Activated CD8-positive, alpha-beta T cell treated with anti-CD3 and anti-CD28 coated beads for 36 hours (primary cell): ENCODE measurements around the gene SNURF. TPM values are rescaled to one million over a fixed set of nuclear protein-coding genes. Genes with fewer than 3 reads are reported as not detected.

Experiments
- ATAC-seq: fragments of 200-7000 bp; cut with Tn5 transposase; one replicate; pipeline ENCODE4 v1.10.0; 2021; ENCODE audit warnings: mild to moderate bottlenecking, moderate library complexity
- CTCF ChIA-PET: fragments of 350-600 bp; sonication (Branson Sonifier 250); formaldehyde crosslinking; loops from one replicate; lab custom pipeline; 2021; ENCODE audit warnings: antibody characterized with exemption; lab: Charles Lee
- POLR2A ChIA-PET: fragments of 350-600 bp; sonication (Branson Sonifier 250); formaldehyde crosslinking; loops from one replicate; lab custom pipeline; 2021; ENCODE audit warnings: antibody characterized with exemption; lab: Charles Lee
- DNase-seq: peaks from one replicate; pipeline ENCODE4 v3.0.0-alpha.2; 2020
- H3K27ac Mint-ChIP-seq: one replicate; pipeline ENCODE4 v1.8.0; 2021; ENCODE audit warnings: mild to moderate bottlenecking, mixed read lengths
- H3K27me3 Mint-ChIP-seq: one replicate; pipeline ENCODE4 v1.8.0; 2021; ENCODE audit warnings: mixed read lengths
- H3K36me3 Mint-ChIP-seq: one replicate; pipeline ENCODE4 v1.8.0; 2021; ENCODE audit warnings: low read depth, mixed read lengths
- H3K4me1 Mint-ChIP-seq: one replicate; pipeline ENCODE4 v1.8.0; 2021; ENCODE audit warnings: low read depth, mixed read lengths
- H3K4me3 Mint-ChIP-seq: one replicate; pipeline ENCODE4 v1.8.0; 2021; ENCODE audit warnings: mild to moderate bottlenecking, moderate library complexity, mixed read lengths
- H3K9me3 Mint-ChIP-seq: one replicate; pipeline ENCODE4 v1.8.0; 2021; ENCODE audit warnings: mixed read lengths
- intact Hi-C: fragments of 100-400 bp; cut with micrococcal nuclease; formaldehyde crosslinking; loops from one replicate; pipeline ENCODE4 v1.10.0; 2022
- total RNA-seq, 2 experiments: library from RNA; stranded (reverse); gene quantifications; one replicate each; pipeline ENCODE4 v1.2.3, GENCODE V29; 2021
- TF ChIP-seq, protein P1 (sequence below): fragments of 200-600 bp; IDR thresholded peaks from one replicate; pipeline ENCODE4 v1.8.0; 2022; ENCODE audit warnings: antibody characterized with exemption, mild to moderate bottlenecking

Gene SNURF
- total RNA-seq, 2 experiments from 2014 or later: 16.7 to 17.8 TPM

DNA sequence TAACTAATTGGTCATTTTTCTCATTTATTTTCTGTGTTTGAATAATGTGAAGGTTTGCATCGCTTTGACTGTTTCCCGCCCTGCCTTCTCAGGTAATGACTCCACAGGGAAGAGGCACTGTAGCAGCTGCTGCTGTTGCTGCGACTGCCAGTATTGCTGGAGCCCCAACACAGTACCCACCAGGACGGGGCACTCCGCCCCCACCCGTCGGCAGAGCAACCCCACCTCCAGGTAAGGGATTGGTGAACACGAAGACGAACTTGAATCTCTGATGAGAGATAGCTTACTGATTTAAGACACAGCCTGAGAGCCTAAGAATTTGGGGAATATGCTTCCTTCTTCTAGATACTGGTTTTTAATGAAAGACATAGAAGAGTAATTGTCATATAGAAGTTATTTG is 22.9 kb downstream of the SNURF start:
- H3K9me3 Mint-ChIP-seq: peaks cover 49% of the 10 kb centered on the region
- no peak overlapping the region for H3K27ac Mint-ChIP-seq
- H3K4me1 Mint-ChIP-seq: no peaks in the 10 kb centered on the region
- ChIA-PET CTCF (no interaction called here), POLR2A (no interaction called here)
- ATAC-seq: no peak
- peaks cover 90% of the 10 kb centered on the region for H3K36me3 Mint-ChIP-seq
- no peak overlapping the region for H3K4me3 Mint-ChIP-seq
- TF ChIP-seq, protein P1, sequence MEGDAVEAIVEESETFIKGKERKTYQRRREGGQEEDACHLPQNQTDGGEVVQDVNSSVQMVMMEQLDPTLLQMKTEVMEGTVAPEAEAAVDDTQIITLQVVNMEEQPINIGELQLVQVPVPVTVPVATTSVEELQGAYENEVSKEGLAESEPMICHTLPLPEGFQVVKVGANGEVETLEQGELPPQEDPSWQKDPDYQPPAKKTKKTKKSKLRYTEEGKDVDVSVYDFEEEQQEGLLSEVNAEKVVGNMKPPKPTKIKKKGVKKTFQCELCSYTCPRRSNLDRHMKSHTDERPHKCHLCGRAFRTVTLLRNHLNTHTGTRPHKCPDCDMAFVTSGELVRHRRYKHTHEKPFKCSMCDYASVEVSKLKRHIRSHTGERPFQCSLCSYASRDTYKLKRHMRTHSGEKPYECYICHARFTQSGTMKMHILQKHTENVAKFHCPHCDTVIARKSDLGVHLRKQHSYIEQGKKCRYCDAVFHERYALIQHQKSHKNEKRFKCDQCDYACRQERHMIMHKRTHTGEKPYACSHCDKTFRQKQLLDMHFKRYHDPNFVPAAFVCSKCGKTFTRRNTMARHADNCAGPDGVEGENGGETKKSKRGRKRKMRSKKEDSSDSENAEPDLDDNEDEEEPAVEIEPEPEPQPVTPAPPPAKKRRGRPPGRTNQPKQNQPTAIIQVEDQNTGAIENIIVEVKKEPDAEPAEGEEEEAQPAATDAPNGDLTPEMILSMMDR: no peak
- intact Hi-C loops: no loop called here
- H3K27me3 Mint-ChIP-seq: no peaks in the 10 kb centered on the region
- no peak for DNase-seq

GRCh38 chr15:24985224-24985623 is 30.4 kb downstream of the SNURF start:
- no peaks in the 10 kb centered on the region for H3K27me3 Mint-ChIP-seq
- peaks cover 88% of the 10 kb centered on the region for H3K36me3 Mint-ChIP-seq
- H3K4me1 Mint-ChIP-seq: no peaks in the 10 kb centered on the region
- peaks cover 54% of the 10 kb centered on the region for H3K9me3 Mint-ChIP-seq
- ATAC-seq (no peak), DNase-seq (no peak)
- TF ChIP-seq, protein P1: no peak
- ChIA-PET POLR2A (no interaction called here), CTCF (no interaction called here)
- no peak overlapping the region for H3K4me3 Mint-ChIP-seq
- intact Hi-C loops: no loop called here
- H3K27ac Mint-ChIP-seq: no peak overlapping the region

- Mint-ChIP-seq H3K36me3 (peaks cover 90% of the 10 kb centered on the region), H3K4me1 (no peaks in the 10 kb centered on the region), H3K9me3 (peaks cover 60% of the 10 kb centered on the region), H3K27ac (no peak overlapping the region), H3K27me3 (no peaks in the 10 kb centered on the region), H3K4me3 (no peak overlapping the region)
- ATAC-seq (no peak), DNase-seq (no peak)
- ChIA-PET CTCF (no interaction called here), POLR2A (no interaction called here)
- TF ChIP-seq, protein P1: no peak
- intact Hi-C loops: no loop called here
These were observed 31.9 kb downstream of the SNURF start for GRCh38 chr15:24986653-24987052.

Other genes with a start within 250 kb of the SNURF start
- 10 to 100 TPM; 73.5 to 74.5 TPM for gene SNRPN, start within 50 bp of the SNURF start, total RNA-seq